Neural progenitor cell (in vitro differentiated cells): ENCODE results near the gene MIS18BP1.

ENCODE experiments used
- EZH2 ChIP-seq: fragments of 200-600 bp; sonication (generic); IDR thresholded peaks from 2 replicates; pipeline ENCODE4 v1.6.1; 2017; ENCODE audit warnings: antibody characterized with exemption, mild to moderate bottlenecking, moderate library complexity
- EZH2phosphoT487 ChIP-seq: fragments of 200-600 bp; sonication (generic); IDR thresholded peaks from 2 replicates; pipeline ENCODE4 v1.6.1; 2017; ENCODE audit warnings: antibody characterized with exemption

DNA sequence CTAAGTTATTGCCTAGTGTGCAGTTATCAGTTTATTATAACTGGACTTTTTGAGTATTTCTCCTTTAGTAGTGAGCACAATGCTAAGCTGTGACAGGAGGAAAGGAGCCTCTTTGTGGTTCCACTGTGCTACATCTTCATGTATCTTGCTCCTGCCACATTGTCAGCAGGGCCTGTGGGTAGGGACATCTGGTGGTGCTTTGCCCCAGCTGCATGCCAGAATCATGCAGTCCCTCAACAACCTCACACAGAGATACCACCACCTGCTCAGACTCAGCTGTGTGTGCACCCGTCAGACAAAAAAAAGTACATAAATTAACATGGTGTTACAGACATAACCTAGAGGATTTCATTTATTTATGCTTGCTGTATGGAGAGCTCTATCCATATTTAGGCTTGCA is 51.1 kb downstream of the MIS18BP1 start:
- no peak for TF ChIP-seq EZH2
- no peak for TF ChIP-seq EZH2phosphoT487
